HepG2 (cell line): ENCODE measurements around the gene ABTB2. TPM values are rescaled to one million over a fixed set of nuclear protein-coding genes. Genes with fewer than 3 reads are reported as not detected.

Experiments
- ARNTL ChIP-seq: sonication (generic); formaldehyde crosslinking; IDR thresholded peaks from 2 replicates; pipeline ENCODE4 v1.4.0; 2020; ENCODE audit warnings: mild to moderate bottlenecking, missing genetic modification reagents
- BCLAF1 ChIP-seq: fragments of 450-650 bp; IDR thresholded peaks from 2 replicates; pipeline ENCODE4 v1.6.1; 2017; ENCODE audit warnings: mild to moderate bottlenecking
- CTCF ChIP-seq: sonication (generic); formaldehyde crosslinking; IDR thresholded peaks from 2 replicates; pipeline ENCODE4 v1.5.0; 2020; ENCODE audit warnings: mild to moderate bottlenecking, missing genetic modification reagents, moderate library complexity
- DMAP1 ChIP-seq: IDR thresholded peaks from 2 replicates; pipeline ENCODE4 v1.6.1; 2016
- DNMT3B ChIP-seq: conservative IDR thresholded peaks from 2 replicates; pipeline ENCODE4 v1.6.1; 2016; ENCODE audit warnings: missing biosample characterization, control low read depth
- ETS1 ChIP-seq: sonication (generic); formaldehyde crosslinking; IDR thresholded peaks from 2 replicates; pipeline ENCODE4 v1.4.0; 2020; ENCODE audit warnings: missing genetic modification reagents
- GFI1 ChIP-seq: sonication (generic); formaldehyde crosslinking; IDR thresholded peaks from 2 replicates; pipeline ENCODE4 v1.5.0; 2020; ENCODE audit warnings: missing genetic modification reagents, mild to moderate bottlenecking, borderline replicate concordance
- HHEX ChIP-seq: IDR thresholded peaks from 2 replicates; pipeline ENCODE4 v1.6.1; 2016; ENCODE audit warnings: control low read depth
- KDM3A ChIP-seq: IDR thresholded peaks from 2 replicates; pipeline ENCODE4 v1.6.1; 2018; ENCODE audit warnings: low read depth, missing compliant biosample characterization
- MAFF ChIP-seq: IDR thresholded peaks from 2 replicates; pipeline ENCODE4 v1.6.1; 2011; ENCODE audit warnings: low read depth, low read length, improper control_type of control experiment
- NCOA1 ChIP-seq: sonication (generic); formaldehyde crosslinking; IDR thresholded peaks from 2 replicates; pipeline ENCODE4 v1.9.0; 2021; ENCODE audit warnings: missing genetic modification reagents
- NR1H2 ChIP-seq: sonication (generic); formaldehyde crosslinking; IDR thresholded peaks from 2 replicates; pipeline ENCODE4 v1.8.1; 2022; ENCODE audit warnings: low read depth, missing genetic modification reagents, borderline replicate concordance
- NR2F2 ChIP-seq: IDR thresholded peaks from 2 replicates; pipeline ENCODE4 v1.6.1; 2012; ENCODE audit warnings: low read depth, inconsistent platforms, borderline replicate concordance
- PLRG1 ChIP-seq: fragments of 450-650 bp; conservative IDR thresholded peaks from 2 replicates; pipeline ENCODE4 v1.6.1; 2016
- RAD51 ChIP-seq: fragments of 450-650 bp; IDR thresholded peaks from 2 replicates; pipeline ENCODE4 v1.6.1; 2016; ENCODE audit warnings: borderline replicate concordance
- SIN3A ChIP-seq: IDR thresholded peaks from 2 replicates; pipeline ENCODE4 v1.6.1; 2011; ENCODE audit warnings: low read depth, mild to moderate bottlenecking, control low read depth, low read length, borderline replicate concordance
- TAF1 ChIP-seq: sonication (generic); formaldehyde crosslinking; IDR thresholded peaks from 2 replicates; pipeline ENCODE4 v1.4.0; 2020; ENCODE audit warnings: missing genetic modification reagents
- TEAD2 ChIP-seq: sonication (generic); formaldehyde crosslinking; IDR thresholded peaks from 2 replicates; pipeline ENCODE4 v1.9.0; 2021; ENCODE audit warnings: missing genetic modification reagents
- ZFP1 ChIP-seq: IDR thresholded peaks from 2 replicates; pipeline ENCODE4 v1.6.1; 2016
- ZNF207 ChIP-seq: fragments of 450-650 bp; IDR thresholded peaks from 2 replicates; pipeline ENCODE4 v1.6.1; 2016; ENCODE audit warnings: antibody characterized with exemption, borderline replicate concordance
- ZNF282 ChIP-seq: fragments of 450-650 bp; IDR thresholded peaks from 2 replicates; pipeline ENCODE4 v1.6.1; 2018; ENCODE audit not compliant: partially characterized antibody
- polyA plus RNA-seq, 8 experiments: library from polyadenylated mRNA; depleted of rRNA in 3 of 8; stranded (reverse) in 7 of 8; unstranded in 1 of 8; fragments of >200 nt; fragmentation: Illumina TruSeq in 4 of 8; extraction: Trizol in 4 of 8; gene quantifications; 2 replicates each; pipeline versions ENCODE4 v1.2.1 to v1.2.3, GENCODE V29; 2011 to 2016; ENCODE audit warnings: low read depth in 4 of 8, missing spikeins in 1 of 8, mixed read lengths in 1 of 8; ENCODE audit not compliant: insufficient read depth in 1 of 8
- total RNA-seq, 5 experiments: library from RNA; depleted of rRNA; stranded (reverse); fragments of >200 nt; fragmentation: Illumina TruSeq; extraction: Trizol; gene quantifications; 2 replicates each; pipeline ENCODE4 v1.2.3, GENCODE V29; 2016; ENCODE audit warnings: low read depth in 1 of 5
- TF ChIP-seq, protein P1 (sequence below): sonication (generic); formaldehyde crosslinking; IDR thresholded peaks from 2 replicates; pipeline ENCODE4 v1.4.0; 2020; ENCODE audit warnings: missing genetic modification reagents
- TF ChIP-seq, protein P2 (sequence below): sonication (generic); formaldehyde crosslinking; IDR thresholded peaks from 2 replicates; pipeline ENCODE4 v1.8.1; 2023; ENCODE audit warnings: missing genetic modification reagents, inconsistent platforms, borderline replicate concordance
- TF ChIP-seq, protein P3 (sequence below): sonication (generic); formaldehyde crosslinking; IDR thresholded peaks from 2 replicates; pipeline ENCODE4 v1.4.0; 2020; ENCODE audit warnings: missing genetic modification reagents, mild to moderate bottlenecking, borderline replicate concordance

Gene ABTB2
- total and polyA plus RNA-seq, 2 of the 13 experiments (the other 11 are each of a cell fraction or from before 2014, with no cell fraction given), result 5.1 to 15.4 TPM

- TF ChIP-seq KDM3A (CRISPR knock-in tag) (0 out of 2 replicates have a peak, but pooled peaks have one; percentile 8), HHEX (CRISPR knock-in tag) (peak; percentile 40), TEAD2 (CRISPR knock-in tag) (no peak), NCOA1 (CRISPR knock-in tag) (no peak), ZNF207 (no peak), SIN3A (no peak), CTCF (peak; percentile 35; the same call in 1 of the 2 replicates), BCLAF1 (no peak), GFI1 (CRISPR knock-in tag) (no peak; the same call in 1 of the 2 replicates), DMAP1 (CRISPR knock-in tag) (peak; percentile 52; the same call in 1 of the 2 replicates), NR1H2 (no peak), ZNF282 (no peak), ZFP1 (CRISPR knock-in tag) (no peak), MAFF (no peak), DNMT3B (CRISPR knock-in tag) (no peak), ETS1 (CRISPR knock-in tag) (no peak), TAF1 (no peak), PLRG1 (no peak), RAD51 (no peak), NR2F2 (peak; percentile 90), ARNTL (CRISPR knock-in tag) (no peak)
- TF ChIP-seq, protein P1, sequence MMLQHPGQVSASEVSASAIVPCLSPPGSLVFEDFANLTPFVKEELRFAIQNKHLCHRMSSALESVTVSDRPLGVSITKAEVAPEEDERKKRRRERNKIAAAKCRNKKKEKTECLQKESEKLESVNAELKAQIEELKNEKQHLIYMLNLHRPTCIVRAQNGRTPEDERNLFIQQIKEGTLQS, result no peak
- TF ChIP-seq, protein P2, sequence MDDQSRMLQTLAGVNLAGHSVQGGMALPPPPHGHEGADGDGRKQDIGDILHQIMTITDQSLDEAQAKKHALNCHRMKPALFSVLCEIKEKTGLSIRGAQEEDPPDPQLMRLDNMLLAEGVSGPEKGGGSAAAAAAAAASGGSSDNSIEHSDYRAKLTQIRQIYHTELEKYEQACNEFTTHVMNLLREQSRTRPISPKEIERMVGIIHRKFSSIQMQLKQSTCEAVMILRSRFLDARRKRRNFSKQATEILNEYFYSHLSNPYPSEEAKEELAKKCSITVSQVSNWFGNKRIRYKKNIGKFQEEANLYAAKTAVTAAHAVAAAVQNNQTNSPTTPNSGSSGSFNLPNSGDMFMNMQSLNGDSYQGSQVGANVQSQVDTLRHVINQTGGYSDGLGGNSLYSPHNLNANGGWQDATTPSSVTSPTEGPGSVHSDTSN, result no peak
- TF ChIP-seq, protein P3, sequence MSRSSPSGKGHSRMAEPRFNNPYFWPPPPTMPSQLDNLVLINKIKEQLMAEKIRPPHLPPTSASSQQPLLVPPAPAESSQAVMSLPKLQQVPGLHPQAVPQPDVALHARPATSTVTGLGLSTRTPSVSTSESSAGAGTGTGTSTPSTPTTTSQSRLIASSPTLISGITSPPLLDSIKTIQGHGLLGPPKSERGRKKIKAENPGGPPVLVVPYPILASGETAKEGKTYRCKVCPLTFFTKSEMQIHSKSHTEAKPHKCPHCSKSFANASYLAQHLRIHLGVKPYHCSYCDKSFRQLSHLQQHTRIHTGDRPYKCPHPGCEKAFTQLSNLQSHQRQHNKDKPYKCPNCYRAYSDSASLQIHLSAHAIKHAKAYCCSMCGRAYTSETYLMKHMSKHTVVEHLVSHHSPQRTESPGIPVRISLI (CRISPR knock-in tag), result no peak
These were observed 48.8 kb downstream of the ABTB2 start (continued) for GRCh38 chr11:34308913-34309585.
